Type B pancreatic cell (in vitro differentiated cells): ENCODE data around the gene GJA4. TPM values are rescaled to one million over a fixed set of nuclear protein-coding genes. Genes with fewer than 3 reads are reported as not detected.
"Not testable (repeated sequence)": the region's sequence is repeated elsewhere in the genome, so short reads cannot be mapped to it uniquely, and the experiment has no call there.

Experiments used
- DNase-seq: peaks from one replicate; pipeline ENCODE4 v3.0.0; 2021; ENCODE audit warnings: mixed read lengths; ENCODE audit not compliant: unreplicated experiment; ENCODE audit errors: extremely low spot score
- H3K27ac Mint-ChIP-seq: 2 replicates; pipeline ENCODE4 v1.8.0; 2021; ENCODE audit warnings: mild to moderate bottlenecking, mixed read lengths
- H3K27me3 Mint-ChIP-seq: 2 replicates; pipeline ENCODE4 v1.8.0; 2021; ENCODE audit warnings: mixed read lengths
- H3K36me3 Mint-ChIP-seq: 2 replicates; pipeline ENCODE4 v1.8.0; 2021; ENCODE audit warnings: mixed read lengths
- H3K4me1 Mint-ChIP-seq: one replicate; pipeline ENCODE4 v1.8.0; 2021; ENCODE audit warnings: mixed read lengths; ENCODE audit not compliant: unreplicated experiment
- H3K4me3 Mint-ChIP-seq: 2 replicates; pipeline ENCODE4 v1.8.0; 2021; ENCODE audit warnings: mild to moderate bottlenecking, mixed read lengths
- H3K9me3 Mint-ChIP-seq: 2 replicates; pipeline ENCODE4 v1.8.0; 2021; ENCODE audit warnings: mixed read lengths
- total RNA-seq: library from RNA; stranded (reverse); gene quantifications from 2 replicates; pipeline ENCODE4 v1.2.1, GENCODE V29; 2021; ENCODE audit warnings: low replicate concordance
- TF ChIP-seq, protein P1 (sequence below): fragments of 200-600 bp; sonication (generic); conservative IDR thresholded peaks from 2 replicates; pipeline ENCODE4 v1.5.0; 2021; ENCODE audit warnings: antibody characterized with exemption, mild to moderate bottlenecking

The GJA4 gene
- total RNA-seq, 1 donor from 2014 or later = 0.87 TPM

DNA sequence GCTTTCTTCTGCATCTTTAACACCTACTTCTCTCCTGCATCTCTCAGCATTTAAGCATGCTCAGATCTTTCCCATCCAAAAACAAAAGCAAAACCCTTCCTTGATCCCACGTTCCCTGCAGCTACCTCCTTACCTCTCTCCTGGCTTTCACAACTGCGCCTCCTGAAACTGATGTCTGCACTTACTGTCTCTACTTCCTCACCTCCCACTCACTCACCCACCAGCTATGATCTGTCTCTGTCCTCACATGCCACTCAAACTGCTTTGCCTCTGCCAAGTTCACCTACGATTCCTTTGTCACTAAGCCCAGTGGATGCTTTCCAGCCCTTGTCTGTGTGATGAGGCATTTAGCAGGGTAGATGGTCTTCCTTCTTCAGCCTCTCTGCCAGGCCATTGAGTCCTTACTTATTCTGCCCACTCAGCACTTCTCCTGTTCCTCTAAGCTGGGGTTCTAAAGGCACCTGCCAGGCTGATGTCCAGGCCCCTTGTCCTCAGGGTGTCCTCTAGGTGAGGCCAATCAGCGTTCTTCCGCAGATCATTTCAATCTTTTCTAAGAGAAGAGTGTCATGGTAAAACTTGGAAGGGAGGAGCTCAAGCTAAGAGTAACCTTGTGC lies 21.8 kb upstream of the GJA4 start:
- TF ChIP-seq, protein P1, sequence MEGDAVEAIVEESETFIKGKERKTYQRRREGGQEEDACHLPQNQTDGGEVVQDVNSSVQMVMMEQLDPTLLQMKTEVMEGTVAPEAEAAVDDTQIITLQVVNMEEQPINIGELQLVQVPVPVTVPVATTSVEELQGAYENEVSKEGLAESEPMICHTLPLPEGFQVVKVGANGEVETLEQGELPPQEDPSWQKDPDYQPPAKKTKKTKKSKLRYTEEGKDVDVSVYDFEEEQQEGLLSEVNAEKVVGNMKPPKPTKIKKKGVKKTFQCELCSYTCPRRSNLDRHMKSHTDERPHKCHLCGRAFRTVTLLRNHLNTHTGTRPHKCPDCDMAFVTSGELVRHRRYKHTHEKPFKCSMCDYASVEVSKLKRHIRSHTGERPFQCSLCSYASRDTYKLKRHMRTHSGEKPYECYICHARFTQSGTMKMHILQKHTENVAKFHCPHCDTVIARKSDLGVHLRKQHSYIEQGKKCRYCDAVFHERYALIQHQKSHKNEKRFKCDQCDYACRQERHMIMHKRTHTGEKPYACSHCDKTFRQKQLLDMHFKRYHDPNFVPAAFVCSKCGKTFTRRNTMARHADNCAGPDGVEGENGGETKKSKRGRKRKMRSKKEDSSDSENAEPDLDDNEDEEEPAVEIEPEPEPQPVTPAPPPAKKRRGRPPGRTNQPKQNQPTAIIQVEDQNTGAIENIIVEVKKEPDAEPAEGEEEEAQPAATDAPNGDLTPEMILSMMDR = no peak
- Mint-ChIP-seq H3K9me3 (no peaks in the 10 kb centered on the region), H3K36me3 (no peaks in the 10 kb centered on the region), H3K27me3 (peaks cover 2% of the 10 kb centered on the region), H3K27ac (no peak overlapping the region), H3K4me1 (no peaks in the 10 kb centered on the region), H3K4me3 (no peak overlapping the region)
- no peak for DNase-seq

DNA sequence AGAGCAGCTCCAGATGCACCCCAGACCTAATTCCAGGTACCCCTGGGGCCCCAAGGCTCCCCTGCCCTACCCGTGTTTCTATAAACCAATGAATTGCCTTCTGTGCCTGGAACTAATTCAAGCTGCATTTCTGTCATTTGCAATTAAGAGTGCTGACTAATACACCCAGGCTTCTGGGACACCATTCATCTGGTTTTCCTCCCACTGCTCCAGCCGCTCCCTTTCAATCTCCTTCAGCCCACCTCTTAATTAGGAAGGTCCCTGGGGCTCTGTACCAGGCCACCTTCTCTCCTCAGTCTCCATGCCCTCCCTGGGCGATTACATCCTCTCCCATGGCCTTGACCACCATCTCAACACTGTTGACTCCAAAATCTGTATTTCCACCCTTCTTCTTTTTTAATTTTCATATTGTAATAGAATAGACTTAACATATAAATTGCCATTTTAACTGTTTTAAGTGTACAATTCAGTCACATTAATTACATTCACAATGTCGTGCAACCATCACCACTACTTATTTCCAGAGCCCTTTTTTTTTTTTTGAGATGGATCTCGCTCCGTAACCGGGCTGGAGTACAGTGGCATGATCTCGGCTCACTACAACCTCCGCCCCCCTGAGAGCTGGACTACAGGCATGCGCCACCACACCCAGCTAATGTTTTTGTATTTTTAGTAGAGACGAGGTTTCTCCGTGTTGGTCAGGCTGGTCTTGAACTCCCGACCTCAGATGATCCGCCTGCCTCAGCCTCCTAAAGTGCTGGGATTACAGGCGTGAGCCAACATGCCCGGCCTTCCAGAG lies 21.0 kb upstream of the GJA4 start:
- no peak overlapping the region for H3K27ac Mint-ChIP-seq
- TF ChIP-seq, protein P1 = no peak

DNA sequence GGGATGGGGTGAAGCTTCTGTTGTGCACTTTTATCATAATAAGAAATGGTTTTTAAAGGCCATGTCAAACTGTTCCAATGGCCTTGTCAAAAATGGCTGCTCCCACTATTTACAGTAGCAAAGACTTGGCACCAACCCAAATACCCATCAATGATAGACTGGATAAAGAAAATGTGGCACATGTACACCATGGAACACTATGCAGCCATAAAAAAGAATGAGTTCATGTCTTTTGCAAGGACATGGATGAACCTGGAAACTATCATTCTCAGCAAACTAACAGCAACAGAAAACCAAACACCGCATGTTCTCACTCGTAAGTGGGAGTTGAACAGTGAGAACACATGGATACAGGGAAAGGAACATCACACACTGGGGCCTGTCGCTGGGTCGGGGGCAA lies 19.7 kb upstream of the GJA4 start:
- DNase-seq, H3K9me3 Mint-ChIP-seq, H3K4me1 Mint-ChIP-seq, H3K4me3 Mint-ChIP-seq, H3K27ac Mint-ChIP-seq, H3K36me3 Mint-ChIP-seq, H3K27me3 Mint-ChIP-seq: not testable (repeated sequence)

More for the DNA sequence above, 21.0 kb upstream of the GJA4 start:
- Mint-ChIP-seq H3K4me3 (no peak overlapping the region), H3K27me3 (peaks cover 2% of the 10 kb centered on the region), H3K9me3 (no peaks in the 10 kb centered on the region), H3K36me3 (no peaks in the 10 kb centered on the region), H3K4me1 (no peaks in the 10 kb centered on the region)
- DNase-seq = no peak

DNA sequence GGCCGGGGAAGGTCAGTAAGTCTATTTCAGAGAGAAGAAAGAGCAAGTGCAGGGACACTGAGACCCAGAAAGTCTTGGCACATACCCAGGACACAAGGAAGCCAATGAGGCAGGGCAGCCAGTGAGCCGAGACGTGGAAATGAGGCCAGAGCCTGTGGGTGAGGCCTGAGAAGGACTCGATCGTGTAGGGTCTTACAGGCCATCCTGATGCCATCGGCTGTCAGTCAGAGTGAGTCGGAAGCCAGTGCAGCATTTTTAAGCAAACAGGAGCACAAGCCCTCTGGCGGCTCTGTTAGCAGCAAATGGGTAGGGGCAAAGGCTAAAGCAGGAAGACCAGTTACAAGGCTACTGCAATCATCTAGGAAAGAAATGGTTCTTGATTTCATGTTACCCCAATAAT lies 17.8 kb upstream of the GJA4 start:
- TF ChIP-seq, protein P1 = no peak
- no peak overlapping the region for H3K27ac Mint-ChIP-seq
- no peak overlapping the region for H3K4me3 Mint-ChIP-seq
- H3K4me1 Mint-ChIP-seq = no peaks in the 10 kb centered on the region
- DNase-seq = no peak
- H3K27me3 Mint-ChIP-seq = peaks cover 25% of the 10 kb centered on the region
- no peaks in the 10 kb centered on the region for H3K9me3 Mint-ChIP-seq
- H3K36me3 Mint-ChIP-seq = no peaks in the 10 kb centered on the region

DNA sequence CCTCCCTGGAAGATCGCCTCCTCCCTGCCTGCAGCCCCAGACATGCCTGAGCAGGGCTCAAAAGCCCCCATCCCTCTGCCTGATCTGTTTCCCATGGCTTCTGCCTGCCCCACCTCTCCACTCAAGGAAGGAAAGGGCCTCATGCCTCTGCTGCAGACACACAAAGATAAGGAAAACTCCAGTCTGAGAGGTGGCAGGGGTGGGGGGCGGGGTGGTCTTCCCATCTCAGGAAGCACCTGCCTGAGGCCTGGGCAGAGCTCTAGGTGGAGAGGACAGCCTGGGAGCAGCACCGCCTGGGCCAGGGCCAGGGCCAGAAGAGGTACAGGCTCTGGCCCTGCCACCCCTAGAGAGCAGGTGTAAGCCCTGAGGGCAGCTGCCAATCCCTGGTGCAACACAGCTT lies 15.9 kb upstream of the GJA4 start:
- Mint-ChIP-seq H3K27me3 (peaks cover 35% of the 10 kb centered on the region), H3K4me1 (no peaks in the 10 kb centered on the region), H3K27ac (no peak overlapping the region), H3K4me3 (no peak overlapping the region), H3K9me3 (no peaks in the 10 kb centered on the region), H3K36me3 (no peaks in the 10 kb centered on the region)
- TF ChIP-seq, protein P1 = no peak
- no peak for DNase-seq

GRCh38 chr1:34777519-34778321 lies 15.1 kb upstream of the GJA4 start:
- Mint-ChIP-seq H3K27me3 (peaks cover 43% of the 10 kb centered on the region), H3K4me1 (no peaks in the 10 kb centered on the region), H3K27ac (no peak overlapping the region), H3K36me3 (no peaks in the 10 kb centered on the region), H3K9me3 (no peaks in the 10 kb centered on the region), H3K4me3 (no peak overlapping the region)
- no peak for DNase-seq
- TF ChIP-seq, protein P1 = no peak
